ENCODE data around the gene PTPRF.
A peak's percentile ranks its signal among the peaks of the same experiment; 100 is the strongest.

Gene PTPRF

DNA sequence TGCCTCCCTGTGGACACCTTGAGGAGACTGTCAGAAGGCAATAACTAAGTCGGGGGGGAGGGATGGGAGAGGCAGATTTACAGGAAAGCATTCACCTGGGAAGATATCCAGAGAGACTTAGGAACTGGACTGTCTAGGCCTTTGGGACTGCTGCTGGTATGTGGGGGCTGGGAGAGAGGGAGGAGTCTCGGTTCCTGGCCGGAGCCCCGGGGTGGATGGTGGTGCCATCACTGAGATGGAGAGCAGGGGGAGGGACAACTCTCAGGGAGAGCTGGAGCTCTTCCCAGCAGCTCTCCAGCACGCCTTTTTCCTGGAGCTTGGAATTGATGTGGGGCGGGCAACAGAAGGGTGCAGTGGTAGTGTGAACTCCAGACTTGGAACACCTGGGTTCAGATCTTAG, 22.1 kb downstream of the PTPRF start:
- DNase-seq (ENCODE audit: low read depth): no peak

DNA sequence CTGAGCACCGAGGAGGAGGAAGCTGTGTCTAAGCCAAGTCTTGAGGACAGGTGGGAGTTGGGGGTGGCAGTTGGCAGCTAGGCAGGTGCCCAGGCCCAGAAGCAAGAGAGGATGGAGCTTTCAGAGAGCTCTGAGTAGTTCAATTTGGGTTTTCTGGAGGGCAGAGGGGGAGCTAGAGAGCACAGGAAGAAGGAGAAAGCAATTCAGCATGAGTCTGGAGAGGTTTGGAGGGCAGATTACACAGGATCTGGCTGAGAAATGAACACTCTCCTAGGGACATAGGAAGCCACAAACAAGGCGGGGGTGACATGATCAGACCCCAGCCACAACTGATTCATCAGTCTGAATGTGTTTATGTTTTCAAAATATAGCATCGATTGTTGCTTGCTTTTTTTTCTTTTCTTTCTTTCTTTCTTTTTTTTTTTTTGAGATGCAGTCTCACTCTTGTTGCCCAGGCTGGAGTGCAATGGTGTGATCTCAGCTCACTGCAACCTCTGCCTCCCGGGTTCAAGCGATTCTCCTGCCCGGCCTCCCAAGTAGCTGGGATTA, 23.8 kb downstream of the PTPRF start:
- peak; percentile 58 for DNase-seq (ENCODE audit: low read depth)

- no peak for DNase-seq (ENCODE audit: low read depth)
Measured at GRCh38 chr1:43556782-43557181, 26.1 kb downstream of the PTPRF start.

- no peak for DNase-seq (ENCODE audit: low read depth)
Measured at GRCh38 chr1:43557744-43558245, 27.1 kb downstream of the PTPRF start.

GRCh38 chr1:43558346-43558841, 27.7 kb downstream of the PTPRF start:
- no peak for DNase-seq (ENCODE audit: low read depth)

DNA sequence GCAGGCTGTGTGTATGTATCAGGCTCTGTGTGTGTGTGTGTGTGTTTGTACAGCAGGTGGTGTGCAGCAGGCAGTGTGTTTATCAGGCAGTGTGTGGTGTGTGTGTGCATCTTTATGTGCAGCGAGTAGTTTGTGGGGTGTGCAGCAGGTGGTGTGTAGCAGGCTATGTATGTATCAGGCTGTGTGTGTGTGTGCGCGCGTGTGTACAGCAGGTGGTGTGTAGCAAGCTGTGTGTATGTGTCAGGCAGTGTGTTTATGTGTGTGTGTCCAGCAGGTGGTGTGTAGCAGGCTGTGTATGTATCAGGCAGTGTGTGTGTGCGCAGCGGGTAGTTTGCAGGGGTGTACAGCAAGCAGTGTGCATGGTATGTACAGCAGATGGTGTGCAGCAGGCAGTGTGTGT, 29.0 kb downstream of the PTPRF start:
- no peak for DNase-seq (ENCODE audit: low read depth)

DNA sequence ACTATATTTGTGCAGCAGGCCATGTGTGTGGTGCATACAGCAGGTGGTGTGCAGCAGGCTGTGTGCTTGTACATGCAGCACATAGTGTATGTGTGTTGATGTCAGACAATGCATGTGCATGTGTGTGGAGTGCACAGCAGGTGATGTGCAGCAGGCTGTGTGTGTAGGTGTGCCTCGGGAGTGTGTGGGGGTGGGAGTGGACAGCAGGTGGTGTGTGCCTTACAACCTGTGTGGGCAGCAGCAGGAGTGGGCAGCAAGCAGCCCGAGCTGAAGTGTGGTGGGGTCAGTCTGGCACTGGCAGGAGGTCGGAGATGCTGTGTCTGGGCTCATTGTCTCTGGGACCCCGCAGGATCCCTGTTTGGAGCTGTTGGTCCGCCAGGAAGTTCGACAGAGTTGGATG, 29.6 kb downstream of the PTPRF start:
- DNase-seq (ENCODE audit: low read depth): no peak

GRCh38 chr1:43563876-43564539, 33.3 kb downstream of the PTPRF start:
- no peak for DNase-seq (ENCODE audit: low read depth)

- no peak for DNase-seq (ENCODE audit: low read depth)
Measured at GRCh38 chr1:43564551-43565348, 34.1 kb downstream of the PTPRF start.

DNA sequence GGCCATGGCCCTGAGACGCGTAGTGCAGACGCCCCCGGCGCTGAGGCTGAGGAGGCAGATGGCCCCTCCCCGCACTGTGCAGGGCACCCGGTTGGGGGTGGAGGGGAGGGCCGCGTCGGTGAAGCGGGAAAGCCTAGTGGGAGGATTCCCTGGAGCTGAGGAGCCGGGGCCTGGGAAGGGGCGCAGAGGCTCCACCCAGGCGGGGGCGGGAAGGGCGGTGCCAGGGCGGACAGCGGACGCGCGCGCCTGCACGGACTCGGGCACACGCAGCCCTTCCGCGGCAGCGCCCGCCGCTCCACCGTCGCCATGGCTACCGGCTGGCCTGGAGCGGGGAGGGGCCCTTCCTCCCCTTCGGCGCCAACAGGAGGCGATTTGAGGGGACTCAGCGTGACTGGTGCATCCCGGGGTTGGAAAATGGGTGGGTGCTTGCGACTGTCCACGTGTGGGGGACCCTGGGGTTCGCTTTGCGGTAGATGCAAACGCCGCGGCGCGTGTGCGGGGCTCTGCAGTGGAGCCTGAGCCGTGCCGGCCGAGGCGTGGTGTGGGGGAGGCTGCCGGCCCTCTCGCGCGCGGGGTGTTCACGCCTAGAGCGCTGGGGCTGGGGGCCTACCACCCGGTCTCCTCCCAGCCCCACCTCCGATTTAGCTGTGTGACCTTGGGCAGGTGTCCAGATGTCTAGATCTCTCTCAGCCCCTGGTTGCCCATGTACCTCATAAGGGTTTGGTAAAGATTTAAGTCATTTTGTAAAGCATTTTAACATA, 35.1 kb downstream of the PTPRF start:
- peak; percentile 76 for DNase-seq (ENCODE audit: low read depth)

- DNase-seq (ENCODE audit: low read depth): no peak
Measured at GRCh38 chr1:43566382-43567044, 35.8 kb downstream of the PTPRF start.

DNA sequence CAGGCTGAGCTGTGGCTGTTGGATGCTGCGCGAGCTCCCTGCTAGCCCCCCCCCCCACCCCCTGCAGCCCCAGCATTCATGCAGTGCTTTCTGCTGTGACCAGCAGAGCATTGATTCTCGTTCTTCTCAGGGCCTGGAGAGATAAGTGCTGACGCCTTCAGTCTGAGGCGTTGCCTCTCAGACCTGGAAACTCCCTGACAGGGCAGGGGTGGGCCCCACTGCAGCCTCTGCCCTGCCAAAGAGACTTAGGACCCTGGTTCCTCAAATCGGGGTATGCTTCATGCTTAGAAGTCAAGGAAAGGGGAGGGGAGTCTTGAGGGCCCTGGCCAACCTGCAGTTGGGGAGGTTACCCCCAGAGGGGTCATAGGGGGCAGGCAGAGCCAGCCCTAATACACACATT, 38.5 kb downstream of the PTPRF start:
- no peak for DNase-seq (ENCODE audit: low read depth)

- no peak for DNase-seq (ENCODE audit: low read depth)
Measured at GRCh38 chr1:43570277-43570676, 39.6 kb downstream of the PTPRF start.

GRCh38 chr1:43570715-43571114, 40.0 kb downstream of the PTPRF start:
- DNase-seq (ENCODE audit: low read depth): no peak

DNA sequence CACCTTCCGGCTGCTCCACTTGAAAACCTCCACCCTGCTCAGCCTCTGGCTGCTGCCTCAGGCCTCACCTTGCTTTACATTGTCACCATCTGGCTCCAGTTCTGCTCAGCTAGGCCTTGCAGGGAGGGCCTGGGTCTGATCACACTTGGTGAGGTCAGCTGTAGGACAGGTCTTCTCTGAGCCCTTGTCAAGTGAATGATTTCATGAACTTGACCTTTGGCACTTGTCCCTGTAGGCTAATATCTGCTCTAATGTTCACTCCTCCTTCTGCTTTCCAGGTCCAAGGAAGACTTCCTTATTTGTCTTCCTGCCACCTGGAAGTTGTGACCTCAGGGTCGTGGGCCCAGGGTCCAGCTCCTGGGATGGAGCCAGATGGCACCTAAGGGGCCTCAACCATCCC, 41.4 kb downstream of the PTPRF start:
- no peak for DNase-seq (ENCODE audit: low read depth)

DNA sequence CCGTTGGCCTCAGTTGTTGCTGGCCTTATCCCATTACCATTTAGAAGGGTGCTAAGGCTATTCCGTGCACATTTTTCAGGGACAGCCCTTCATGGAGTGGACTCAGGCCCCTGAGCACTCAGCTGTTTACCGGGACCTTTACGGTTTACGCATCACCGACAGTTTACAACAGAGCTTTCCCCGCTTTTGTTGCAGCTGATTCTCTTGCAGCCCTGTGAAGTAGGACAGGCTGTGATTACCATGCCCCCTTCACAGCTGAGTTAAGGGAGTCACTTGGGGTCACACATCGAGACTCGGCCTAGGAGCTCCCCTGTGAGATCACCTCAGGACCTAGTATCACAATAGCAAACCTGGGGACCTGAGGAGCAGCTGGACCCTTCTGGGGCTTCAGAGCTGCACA, 41.9 kb downstream of the PTPRF start:
- DNase-seq (ENCODE audit: low read depth): no peak

- no peak for DNase-seq (ENCODE audit: low read depth)
Measured at GRCh38 chr1:43573066-43573800, 42.5 kb downstream of the PTPRF start.

- no peak for DNase-seq (ENCODE audit: low read depth)
Measured at GRCh38 chr1:43576521-43576920, 45.8 kb downstream of the PTPRF start.

DNA sequence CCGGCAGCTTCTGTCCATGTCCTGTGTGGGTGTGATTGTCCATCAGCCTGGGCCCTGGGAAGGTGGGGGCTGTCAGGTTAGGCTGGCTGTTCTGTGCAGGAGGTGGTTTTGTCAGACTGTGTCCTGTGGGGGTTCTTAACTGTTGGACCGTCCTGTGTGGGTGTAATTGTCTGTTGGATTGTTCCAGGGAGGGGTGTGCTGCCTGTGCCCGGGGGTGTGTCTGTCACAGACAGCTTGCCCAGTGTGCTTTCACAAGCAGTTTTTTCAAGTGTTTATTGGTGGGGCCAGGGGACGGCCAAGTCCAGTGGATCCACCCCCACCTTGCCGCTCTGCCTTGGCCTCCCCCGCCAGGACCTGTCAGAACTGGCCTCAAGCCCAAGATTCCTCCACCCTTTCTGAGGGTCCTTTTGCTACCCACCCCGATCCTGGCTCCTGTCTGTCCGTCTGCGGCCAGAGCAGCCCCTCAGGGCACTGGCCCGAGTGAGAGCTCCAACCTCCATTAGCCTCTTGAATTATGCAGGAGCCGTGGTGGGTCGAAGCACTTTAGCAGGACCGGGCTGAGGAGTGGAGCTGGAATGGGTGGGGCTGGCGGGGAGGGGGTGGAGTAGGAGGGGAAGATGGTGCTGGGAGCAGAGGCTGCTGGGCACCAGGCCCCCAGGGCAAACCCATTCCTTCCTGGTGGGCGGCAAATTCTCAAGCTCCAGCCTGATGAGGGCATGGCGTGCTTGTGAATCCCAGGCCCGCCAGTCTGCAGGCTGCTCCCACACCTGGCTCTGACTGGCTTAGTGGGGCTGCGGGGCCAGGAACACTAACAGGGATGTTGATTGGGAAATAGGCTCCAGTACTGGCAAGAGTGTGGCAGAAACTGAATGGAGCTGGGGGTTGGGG, 47.2 kb downstream of the PTPRF start:
- DNase-seq (ENCODE audit: low read depth): no peak

DNA sequence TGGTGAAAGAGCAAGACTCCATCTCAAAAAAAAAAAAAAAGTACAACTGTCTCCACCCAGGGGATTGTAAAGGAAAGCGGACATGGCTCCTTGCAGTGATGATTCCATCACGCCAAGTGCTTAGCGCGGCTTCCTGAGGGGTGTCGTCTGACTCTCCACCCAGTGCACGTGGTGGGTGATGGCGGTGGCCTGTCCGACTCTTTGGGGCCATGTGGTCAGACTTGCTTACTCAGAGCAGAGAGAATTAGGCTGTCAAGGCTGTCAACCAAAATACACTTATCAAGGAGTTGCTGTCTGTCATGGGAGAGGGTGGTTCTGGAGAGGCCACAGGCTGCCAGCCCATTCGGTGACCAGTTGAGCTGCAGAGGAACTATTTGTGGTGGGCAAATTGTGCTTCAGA, 49.4 kb downstream of the PTPRF start:
- DNase-seq (ENCODE audit: low read depth): no peak
